ENCODE data around the gene MAK.
"Not testable (repeated sequence)": the region's sequence is repeated elsewhere in the genome, so short reads cannot be mapped to it uniquely, and the experiment has no call there.

The MAK gene

GRCh38 chr6:10853849-10854300 lies 15.5 kb upstream of the MAK start:
- not testable (repeated sequence) for H3K4me1 ChIP-seq (ENCODE audit: control insufficient read depth, insufficient read depth, low read length, unreplicated experiment); H2AFZ ChIP-seq (ENCODE audit: low read length, unreplicated experiment); H3K27ac ChIP-seq (ENCODE audit: low read depth, low read length); H3K4me3 ChIP-seq (ENCODE audit: low read depth, low read length); H3K36me3 ChIP-seq (ENCODE audit: insufficient read depth, low read length); H3K79me2 ChIP-seq (ENCODE audit: control insufficient read depth, insufficient read depth, low read length, unreplicated experiment)
- peaks cover 15% of the 10 kb centered on the region for H3K27me3 ChIP-seq (ENCODE audit: insufficient read depth, low read length)

DNA sequence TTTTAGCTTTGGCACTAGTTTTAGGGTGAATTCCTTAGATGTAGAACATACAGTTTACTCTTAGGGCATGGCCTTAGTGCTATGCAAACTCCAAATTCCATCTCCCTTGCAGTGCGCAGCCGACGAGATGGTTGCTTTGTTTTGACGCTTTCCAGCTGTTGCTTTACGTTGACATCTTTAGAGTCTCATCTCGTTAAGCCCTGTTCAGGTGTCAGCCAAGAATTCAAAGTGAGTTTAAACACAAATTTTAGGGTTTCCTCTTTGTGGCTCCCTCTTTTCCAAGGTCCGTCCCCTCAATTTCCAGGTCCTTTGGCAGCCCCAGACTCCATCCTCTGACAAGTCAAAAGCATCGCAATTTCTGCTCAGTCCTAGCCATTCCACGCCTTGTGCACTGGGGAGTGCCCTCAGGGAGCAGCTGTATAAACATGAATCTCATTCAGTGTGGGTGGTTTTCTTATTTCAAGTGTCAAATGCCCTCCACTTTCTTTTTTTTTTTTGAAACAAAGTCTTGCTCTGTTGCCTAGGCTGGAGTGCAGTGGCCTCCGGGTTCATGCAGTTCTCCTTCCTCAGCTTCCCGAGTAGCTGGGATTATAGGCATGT lies 14.1 kb upstream of the MAK start:
- no peaks in the 10 kb centered on the region for H3K79me2 ChIP-seq (ENCODE audit: control insufficient read depth, insufficient read depth, low read length, unreplicated experiment)
- H3K27ac ChIP-seq (ENCODE audit: low read depth, low read length), result no peak overlapping the region
- peaks cover 15% of the 10 kb centered on the region for H3K27me3 ChIP-seq (ENCODE audit: insufficient read depth, low read length)
- no peak overlapping the region for H3K4me3 ChIP-seq (ENCODE audit: low read depth, low read length)
- no peaks in the 10 kb centered on the region for H3K4me1 ChIP-seq (ENCODE audit: control insufficient read depth, insufficient read depth, low read length, unreplicated experiment)
- H3K36me3 ChIP-seq (ENCODE audit: insufficient read depth, low read length), result no peaks in the 10 kb centered on the region
- no peak overlapping the region for H2AFZ ChIP-seq (ENCODE audit: low read length, unreplicated experiment)

DNA sequence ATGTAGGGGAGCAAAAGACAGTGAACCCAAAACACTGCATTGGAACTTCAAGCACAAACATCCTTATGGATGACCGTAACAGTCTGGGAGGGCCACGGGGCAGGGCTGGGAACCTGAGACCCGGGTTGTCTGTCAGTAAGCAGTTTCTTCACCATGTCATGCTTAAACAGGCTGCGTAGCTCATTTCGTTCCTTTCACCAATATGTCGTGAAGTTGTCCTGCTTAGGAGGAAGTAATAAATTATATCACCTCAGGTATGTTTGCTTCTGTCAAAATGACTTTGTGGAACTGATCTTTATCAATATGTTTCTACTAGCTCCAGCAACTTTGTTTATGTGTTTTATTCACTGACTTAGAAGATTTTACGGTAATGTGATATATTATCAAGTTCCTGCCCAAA lies 12.4 kb upstream of the MAK start:
- no peak overlapping the region for H3K4me3 ChIP-seq (ENCODE audit: low read depth, low read length)
- no peak overlapping the region for H2AFZ ChIP-seq (ENCODE audit: low read length, unreplicated experiment)
- no peak overlapping the region for H3K27ac ChIP-seq (ENCODE audit: low read depth, low read length)
- H3K36me3 ChIP-seq (ENCODE audit: insufficient read depth, low read length), result no peaks in the 10 kb centered on the region
- H3K79me2 ChIP-seq (ENCODE audit: control insufficient read depth, insufficient read depth, low read length, unreplicated experiment), result no peaks in the 10 kb centered on the region
- no peaks in the 10 kb centered on the region for H3K4me1 ChIP-seq (ENCODE audit: control insufficient read depth, insufficient read depth, low read length, unreplicated experiment)
- H3K27me3 ChIP-seq (ENCODE audit: insufficient read depth, low read length), result peaks cover 12% of the 10 kb centered on the region

- Histone ChIP-seq H3K27ac (ENCODE audit: low read depth, low read length) (no peak overlapping the region), H3K79me2 (ENCODE audit: control insufficient read depth, insufficient read depth, low read length, unreplicated experiment) (no peaks in the 10 kb centered on the region), H3K4me1 (ENCODE audit: control insufficient read depth, insufficient read depth, low read length, unreplicated experiment) (no peaks in the 10 kb centered on the region), H3K36me3 (ENCODE audit: insufficient read depth, low read length) (no peaks in the 10 kb centered on the region), H3K27me3 (ENCODE audit: insufficient read depth, low read length) (peaks cover 12% of the 10 kb centered on the region), H3K4me3 (ENCODE audit: low read depth, low read length) (no peak overlapping the region), H2AFZ (ENCODE audit: low read length, unreplicated experiment) (no peak overlapping the region)
Observed at GRCh38 chr6:10849901-10850300, 11.6 kb upstream of the MAK start.

DNA sequence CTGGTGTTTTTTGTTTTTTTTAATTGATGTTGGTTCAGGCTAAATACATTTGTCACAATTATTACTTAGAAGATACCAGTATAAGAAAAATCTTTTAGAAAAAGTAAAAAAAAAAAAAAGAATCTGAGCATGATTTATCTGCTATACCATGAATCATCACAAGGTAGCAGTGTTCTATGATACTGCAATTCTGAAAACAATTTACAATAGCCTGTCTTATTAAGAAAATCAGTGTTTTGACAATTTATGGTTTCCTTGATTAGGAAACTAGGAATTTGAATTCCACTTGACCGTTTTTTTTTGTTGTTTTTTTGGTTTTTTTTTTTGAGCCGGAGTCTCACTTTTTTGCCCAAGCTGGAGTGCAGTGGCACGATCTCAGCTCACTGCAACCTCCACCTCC lies 9.3 kb upstream of the MAK start:
- Histone ChIP-seq H3K79me2 (ENCODE audit: control insufficient read depth, insufficient read depth, low read length, unreplicated experiment) (no peaks in the 10 kb centered on the region), H2AFZ (ENCODE audit: low read length, unreplicated experiment) (no peak overlapping the region), H3K27me3 (ENCODE audit: insufficient read depth, low read length) (peaks cover 23% of the 10 kb centered on the region), H3K4me1 (ENCODE audit: control insufficient read depth, insufficient read depth, low read length, unreplicated experiment) (no peaks in the 10 kb centered on the region), H3K36me3 (ENCODE audit: insufficient read depth, low read length) (no peaks in the 10 kb centered on the region), H3K4me3 (ENCODE audit: low read depth, low read length) (no peak overlapping the region), H3K27ac (ENCODE audit: low read depth, low read length) (no peak overlapping the region)

GRCh38 chr6:10843554-10843953 lies 5.2 kb upstream of the MAK start:
- Histone ChIP-seq H2AFZ (ENCODE audit: low read length, unreplicated experiment) (no peak overlapping the region), H3K27me3 (ENCODE audit: insufficient read depth, low read length) (peaks cover 46% of the 10 kb centered on the region), H3K79me2 (ENCODE audit: control insufficient read depth, insufficient read depth, low read length, unreplicated experiment) (no peaks in the 10 kb centered on the region), H3K4me1 (ENCODE audit: control insufficient read depth, insufficient read depth, low read length, unreplicated experiment) (no peaks in the 10 kb centered on the region), H3K27ac (ENCODE audit: low read depth, low read length) (no peak overlapping the region), H3K36me3 (ENCODE audit: insufficient read depth, low read length) (no peaks in the 10 kb centered on the region), H3K4me3 (ENCODE audit: low read depth, low read length) (no peak overlapping the region)

DNA sequence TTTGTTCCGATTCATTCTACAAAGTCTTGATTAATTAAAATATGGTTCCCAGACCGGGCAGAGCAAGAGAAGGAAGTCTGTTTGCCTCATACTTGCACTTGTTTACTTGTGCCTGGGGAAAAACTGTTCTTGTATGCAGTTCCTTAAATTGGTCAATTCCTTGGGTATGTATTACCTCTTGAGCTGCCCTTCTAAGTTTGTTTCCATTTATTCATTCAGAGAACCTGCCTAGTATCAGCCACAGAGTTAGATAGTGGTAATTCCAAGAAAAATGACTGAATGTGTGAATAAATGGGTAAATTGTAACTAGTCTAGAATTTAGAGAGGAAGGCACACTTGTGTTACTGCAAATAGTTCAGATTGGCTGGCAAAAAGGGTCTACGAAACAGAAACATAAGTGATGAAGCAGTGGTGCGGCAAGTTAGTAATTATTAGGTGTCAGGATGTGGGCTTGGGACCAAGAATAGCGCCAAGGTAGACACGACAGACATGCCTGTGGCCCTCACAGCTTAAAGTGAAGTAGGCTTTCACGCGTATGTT lies 525 bp upstream of the MAK start:
- Histone ChIP-seq H3K4me3 (ENCODE audit: low read depth, low read length) (peak overlapping the region; percentile 73), H2AFZ (ENCODE audit: low read length, unreplicated experiment) (no peak overlapping the region)

GRCh38 chr6:10837622-10837994 lies 731 bp downstream of the MAK start:
- Histone ChIP-seq H3K79me2 (ENCODE audit: control insufficient read depth, insufficient read depth, low read length, unreplicated experiment) (no peaks in the 10 kb centered on the region), H2AFZ (ENCODE audit: low read length, unreplicated experiment) (peak overlapping the region; percentile 58), H3K36me3 (ENCODE audit: insufficient read depth, low read length) (no peaks in the 10 kb centered on the region), H3K4me3 (ENCODE audit: low read depth, low read length) (peak overlapping the region; percentile 73), H3K27ac (ENCODE audit: low read depth, low read length) (no peak overlapping the region), H3K27me3 (ENCODE audit: insufficient read depth, low read length) (peaks cover 76% of the 10 kb centered on the region), H3K4me1 (ENCODE audit: control insufficient read depth, insufficient read depth, low read length, unreplicated experiment) (no peaks in the 10 kb centered on the region)

More for the DNA sequence above, 525 bp upstream of the MAK start:
- H3K36me3 ChIP-seq (ENCODE audit: insufficient read depth, low read length), result no peaks in the 10 kb centered on the region
- no peak overlapping the region for H3K27ac ChIP-seq (ENCODE audit: low read depth, low read length)
- H3K4me1 ChIP-seq (ENCODE audit: control insufficient read depth, insufficient read depth, low read length, unreplicated experiment), result no peaks in the 10 kb centered on the region
- H3K27me3 ChIP-seq (ENCODE audit: insufficient read depth, low read length), result peaks cover 85% of the 10 kb centered on the region
- no peaks in the 10 kb centered on the region for H3K79me2 ChIP-seq (ENCODE audit: control insufficient read depth, insufficient read depth, low read length, unreplicated experiment)

DNA sequence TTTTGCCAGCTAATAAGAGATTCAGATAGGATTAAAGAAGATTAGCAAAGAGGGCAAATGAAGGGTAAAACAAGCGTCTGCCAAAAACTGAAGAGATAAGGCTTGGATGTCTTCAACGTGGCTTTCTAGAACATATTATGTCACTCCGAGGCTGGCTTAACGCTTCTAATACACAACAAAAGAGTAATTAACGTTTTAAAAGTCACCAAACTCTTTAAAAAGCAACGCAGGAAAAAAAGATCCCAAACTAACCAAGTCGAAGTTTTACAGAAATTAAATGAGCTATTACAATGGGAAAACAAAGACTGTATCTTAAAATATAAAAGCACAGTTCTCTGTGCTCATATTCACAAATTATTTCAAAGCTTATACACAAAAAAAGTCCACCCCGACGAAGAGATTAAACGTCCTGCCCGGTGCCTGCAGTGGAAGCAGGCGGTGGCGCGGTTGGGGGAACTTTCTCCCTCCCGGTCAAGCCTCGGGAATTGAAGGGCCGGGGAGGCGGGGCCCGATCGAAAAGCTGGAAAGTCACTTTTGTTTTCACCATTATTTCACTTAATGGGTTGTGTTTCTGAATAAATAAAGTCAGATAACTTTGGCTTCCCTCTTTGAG lies 1.2 kb downstream of the MAK start:
- peaks cover 72% of the 10 kb centered on the region for H3K27me3 ChIP-seq (ENCODE audit: insufficient read depth, low read length)
- no peak overlapping the region for H2AFZ ChIP-seq (ENCODE audit: low read length, unreplicated experiment)
- H3K4me1 ChIP-seq (ENCODE audit: control insufficient read depth, insufficient read depth, low read length, unreplicated experiment), result no peaks in the 10 kb centered on the region
- H3K4me3 ChIP-seq (ENCODE audit: low read depth, low read length), result peak overlapping the region; percentile 73
- no peaks in the 10 kb centered on the region for H3K79me2 ChIP-seq (ENCODE audit: control insufficient read depth, insufficient read depth, low read length, unreplicated experiment)
- H3K36me3 ChIP-seq (ENCODE audit: insufficient read depth, low read length), result no peaks in the 10 kb centered on the region
- no peak overlapping the region for H3K27ac ChIP-seq (ENCODE audit: low read depth, low read length)

GRCh38 chr6:10834823-10835222 lies 3.5 kb downstream of the MAK start:
- peaks cover 53% of the 10 kb centered on the region for H3K27me3 ChIP-seq (ENCODE audit: insufficient read depth, low read length)
- no peak overlapping the region for H3K4me3 ChIP-seq (ENCODE audit: low read depth, low read length)
- H3K27ac ChIP-seq (ENCODE audit: low read depth, low read length), result no peak overlapping the region
- H2AFZ ChIP-seq (ENCODE audit: low read length, unreplicated experiment), result no peak overlapping the region
- H3K79me2 ChIP-seq (ENCODE audit: control insufficient read depth, insufficient read depth, low read length, unreplicated experiment), result no peaks in the 10 kb centered on the region
- H3K4me1 ChIP-seq (ENCODE audit: control insufficient read depth, insufficient read depth, low read length, unreplicated experiment), result no peaks in the 10 kb centered on the region
- no peaks in the 10 kb centered on the region for H3K36me3 ChIP-seq (ENCODE audit: insufficient read depth, low read length)

DNA sequence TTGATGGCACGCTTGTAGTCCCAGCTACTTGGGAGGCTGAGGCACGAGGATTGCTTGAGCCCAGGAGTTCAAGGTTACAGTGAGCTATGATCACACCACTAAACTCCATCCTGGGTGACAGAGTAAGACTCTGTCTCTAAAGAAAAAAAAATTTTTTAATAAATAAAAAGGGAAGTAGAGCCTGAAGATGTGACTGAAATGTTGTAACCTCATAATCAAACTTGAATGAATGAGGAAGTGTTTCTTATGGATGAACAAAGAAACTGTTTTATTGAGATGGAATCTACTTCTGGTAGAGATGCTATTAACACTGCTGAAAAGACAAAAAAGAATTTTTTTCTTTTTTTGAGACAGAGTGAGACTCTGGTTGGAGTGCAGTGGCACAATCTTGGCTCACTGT lies 6.7 kb downstream of the MAK start:
- Histone ChIP-seq H3K4me3 (ENCODE audit: low read depth, low read length) (no peak overlapping the region), H3K27ac (ENCODE audit: low read depth, low read length) (no peak overlapping the region), H3K27me3 (ENCODE audit: insufficient read depth, low read length) (peaks cover 23% of the 10 kb centered on the region), H3K4me1 (ENCODE audit: control insufficient read depth, insufficient read depth, low read length, unreplicated experiment) (no peaks in the 10 kb centered on the region), H3K36me3 (ENCODE audit: insufficient read depth, low read length) (no peaks in the 10 kb centered on the region), H2AFZ (ENCODE audit: low read length, unreplicated experiment) (no peak overlapping the region), H3K79me2 (ENCODE audit: control insufficient read depth, insufficient read depth, low read length, unreplicated experiment) (no peaks in the 10 kb centered on the region)

Data from ACC112 (cell line).